ENCODE data around the gene CDKN2D. TPM values are rescaled to one million over a fixed set of nuclear protein-coding genes. Genes with fewer than 3 reads are reported as not detected.

The CDKN2D gene
- total and polyA plus RNA-seq, 2 of the 8 experiments (the other 6 are each of a cell fraction or from before 2014, with no cell fraction given) = 3.0 to 4.0 TPM

DNA sequence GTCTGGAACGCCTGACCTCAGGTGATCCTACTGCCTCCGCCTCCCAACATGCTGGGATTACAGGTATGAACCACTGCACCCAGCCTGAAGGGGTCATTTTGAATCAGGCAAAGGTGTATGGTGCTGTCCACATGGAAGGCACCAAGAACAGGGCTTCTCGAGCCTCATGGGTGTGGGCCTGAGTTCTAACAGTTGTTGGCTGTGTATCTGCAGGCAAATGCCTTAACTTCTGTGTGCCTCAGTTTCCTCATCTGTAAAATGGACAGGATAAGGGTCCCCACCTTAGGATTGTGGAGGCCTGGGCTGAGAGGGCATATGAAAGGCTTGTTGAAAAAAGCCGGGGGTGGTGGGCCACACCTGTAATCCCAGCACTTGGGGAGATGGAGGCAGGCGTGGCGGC, 9.2 kb upstream of the CDKN2D start (continued):
- TF ChIP-seq NRF1 (IDR thresholded peaks at IDR 0.05; ENCODE audit: low read depth, low read length) = no peak
- TF ChIP-seq MAX (IDR thresholded peaks at IDR 0.05) = no peak
- no peak for TF ChIP-seq JUN (IDR thresholded peaks at IDR 0.05; ENCODE audit: low read depth, low read length)
- TF ChIP-seq E2F6 (IDR thresholded peaks at IDR 0.05) = no peak
- TF ChIP-seq HDAC6 (IDR thresholded peaks at IDR 0.05; ENCODE audit: low read depth, low read length) = no peak
- TF ChIP-seq TCF12 (IDR thresholded peaks at IDR 0.05; ENCODE audit: low read depth, low read length) = no peak
- no peak for TF ChIP-seq SRF (IDR thresholded peaks at IDR 0.05; ENCODE audit: low read depth, low read length)

Data from H1 (cell line).